ENCODE data around the gene NRXN3. TPM values are rescaled to one million over a fixed set of nuclear protein-coding genes. Genes with fewer than 3 reads are reported as not detected.

The NRXN3 gene
- total RNA-seq, 1 donor from 2014 or later, result 18.0 TPM

- H3K27ac Mint-ChIP-seq (ENCODE audit: unreplicated experiment), result no peak overlapping the region
- no peaks in the 10 kb centered on the region for H3K36me3 Mint-ChIP-seq (ENCODE audit: low read depth, unreplicated experiment)
- no peaks in the 10 kb centered on the region for H4K20me1 ChIP-seq (ENCODE audit: insufficient read depth, low read length)
- H3K4me3 Mint-ChIP-seq (ENCODE audit: unreplicated experiment), result no peak overlapping the region
- H3K4me3 ChIP-seq (ENCODE audit: insufficient read depth, low read depth, low read length), result no peak overlapping the region
- TF ChIP-seq, protein P1, sequence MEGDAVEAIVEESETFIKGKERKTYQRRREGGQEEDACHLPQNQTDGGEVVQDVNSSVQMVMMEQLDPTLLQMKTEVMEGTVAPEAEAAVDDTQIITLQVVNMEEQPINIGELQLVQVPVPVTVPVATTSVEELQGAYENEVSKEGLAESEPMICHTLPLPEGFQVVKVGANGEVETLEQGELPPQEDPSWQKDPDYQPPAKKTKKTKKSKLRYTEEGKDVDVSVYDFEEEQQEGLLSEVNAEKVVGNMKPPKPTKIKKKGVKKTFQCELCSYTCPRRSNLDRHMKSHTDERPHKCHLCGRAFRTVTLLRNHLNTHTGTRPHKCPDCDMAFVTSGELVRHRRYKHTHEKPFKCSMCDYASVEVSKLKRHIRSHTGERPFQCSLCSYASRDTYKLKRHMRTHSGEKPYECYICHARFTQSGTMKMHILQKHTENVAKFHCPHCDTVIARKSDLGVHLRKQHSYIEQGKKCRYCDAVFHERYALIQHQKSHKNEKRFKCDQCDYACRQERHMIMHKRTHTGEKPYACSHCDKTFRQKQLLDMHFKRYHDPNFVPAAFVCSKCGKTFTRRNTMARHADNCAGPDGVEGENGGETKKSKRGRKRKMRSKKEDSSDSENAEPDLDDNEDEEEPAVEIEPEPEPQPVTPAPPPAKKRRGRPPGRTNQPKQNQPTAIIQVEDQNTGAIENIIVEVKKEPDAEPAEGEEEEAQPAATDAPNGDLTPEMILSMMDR (IDR thresholded peaks at IDR 0.05; ENCODE audit: insufficient read depth, low read depth, low read length), result no peak
- no peak for TF ChIP-seq EZH2 (IDR thresholded peaks at IDR 0.05; ENCODE audit: insufficient read depth, low read length)
- no peaks in the 10 kb centered on the region for H3K9me3 Mint-ChIP-seq (ENCODE audit: unreplicated experiment)
- no peak for DNase-seq (ENCODE audit: low read depth)
- no peaks in the 10 kb centered on the region for H3K9me3 ChIP-seq (ENCODE audit: insufficient read depth, low read depth, low read length)
- H3K9ac ChIP-seq (ENCODE audit: low read length), result no peak overlapping the region
- H2AFZ ChIP-seq (ENCODE audit: low read depth, low read length), result no peak overlapping the region
- H3K27me3 ChIP-seq (ENCODE audit: insufficient read depth, low read length), result no peaks in the 10 kb centered on the region
- no peaks in the 10 kb centered on the region for H3K79me2 ChIP-seq (ENCODE audit: insufficient read depth, low read length)
- no peak overlapping the region for H3K4me2 ChIP-seq (ENCODE audit: low read length)
- no peaks in the 10 kb centered on the region for H3K4me1 ChIP-seq (ENCODE audit: insufficient read depth, low read length)
- no peak overlapping the region for H3K27ac ChIP-seq (ENCODE audit: low read depth, low read length)
- peaks cover 2% of the 10 kb centered on the region for H3K4me1 Mint-ChIP-seq (ENCODE audit: low read depth, unreplicated experiment)
- H3K27me3 Mint-ChIP-seq (ENCODE audit: low read depth, unreplicated experiment), result no peaks in the 10 kb centered on the region
- no peak for FAIRE-seq
- H3K36me3 ChIP-seq (ENCODE audit: insufficient read depth, low read length), result no peaks in the 10 kb centered on the region
Measured at GRCh38 chr14:79076428-79076827, 906.3 kb downstream of the NRXN3 start.

DNA sequence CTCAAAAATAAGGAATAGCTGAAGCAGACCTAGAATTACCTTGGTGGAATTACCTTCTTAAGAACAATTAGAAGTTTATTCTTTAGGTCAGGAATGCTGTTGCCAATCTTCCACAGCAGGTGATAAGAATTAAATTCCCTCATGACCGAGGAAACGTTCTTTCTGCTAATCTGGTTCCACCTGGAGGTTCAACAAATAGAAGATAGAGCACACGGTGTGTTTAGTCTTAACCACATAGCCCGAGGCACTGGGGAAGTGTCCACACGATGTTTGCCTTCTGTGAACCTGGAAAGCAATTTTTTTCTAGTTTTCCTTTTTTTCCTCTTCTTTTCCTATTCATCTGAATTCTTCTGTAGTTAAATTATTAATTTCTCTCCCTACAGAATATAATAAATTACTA, 906.9 kb downstream of the NRXN3 start:
- Mint-ChIP-seq H3K27me3 (ENCODE audit: low read depth, unreplicated experiment) (no peaks in the 10 kb centered on the region), H3K27ac (ENCODE audit: unreplicated experiment) (no peak overlapping the region), H3K9me3 (ENCODE audit: unreplicated experiment) (no peaks in the 10 kb centered on the region), H3K4me1 (ENCODE audit: low read depth, unreplicated experiment) (peaks cover 2% of the 10 kb centered on the region), H3K4me3 (ENCODE audit: unreplicated experiment) (no peak overlapping the region), H3K36me3 (ENCODE audit: low read depth, unreplicated experiment) (no peaks in the 10 kb centered on the region)
- Histone ChIP-seq H3K4me3 (ENCODE audit: insufficient read depth, low read depth, low read length) (no peak overlapping the region), H4K20me1 (ENCODE audit: insufficient read depth, low read length) (no peaks in the 10 kb centered on the region), H3K4me1 (ENCODE audit: insufficient read depth, low read length) (no peaks in the 10 kb centered on the region), H3K4me2 (ENCODE audit: low read length) (no peak overlapping the region), H3K27me3 (ENCODE audit: insufficient read depth, low read length) (no peaks in the 10 kb centered on the region), H3K9me3 (ENCODE audit: insufficient read depth, low read depth, low read length) (no peaks in the 10 kb centered on the region), H3K9ac (ENCODE audit: low read length) (no peak overlapping the region), H3K36me3 (ENCODE audit: insufficient read depth, low read length) (no peaks in the 10 kb centered on the region), H3K27ac (ENCODE audit: low read depth, low read length) (no peak overlapping the region), H3K79me2 (ENCODE audit: insufficient read depth, low read length) (no peaks in the 10 kb centered on the region), H2AFZ (ENCODE audit: low read depth, low read length) (no peak overlapping the region)
- FAIRE-seq (no peak), DNase-seq (ENCODE audit: low read depth) (no peak)
- TF ChIP-seq, protein P1 (IDR thresholded peaks at IDR 0.05; ENCODE audit: insufficient read depth, low read depth, low read length), result no peak
- TF ChIP-seq EZH2 (IDR thresholded peaks at IDR 0.05; ENCODE audit: insufficient read depth, low read length), result no peak

DNA sequence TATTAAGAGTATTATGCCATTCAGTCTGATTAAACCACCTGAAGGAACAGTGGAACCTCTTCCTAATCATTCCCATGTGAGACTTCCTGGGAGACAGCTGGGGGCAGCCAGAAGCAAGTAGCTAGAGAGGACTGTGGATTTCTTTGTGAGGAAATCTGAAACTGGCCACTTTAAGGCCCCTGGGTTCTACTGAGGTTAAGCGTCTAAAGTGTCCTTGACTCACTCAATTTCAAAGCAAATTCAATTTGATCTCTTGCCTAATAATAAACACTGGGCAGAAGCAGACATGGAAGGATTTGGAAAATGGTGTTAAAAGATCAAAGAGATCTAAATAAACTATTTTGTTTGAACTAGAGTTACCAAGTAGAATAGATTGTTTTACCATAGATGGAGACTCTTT, 909.9 kb downstream of the NRXN3 start:
- no peaks in the 10 kb centered on the region for H3K27me3 ChIP-seq (ENCODE audit: insufficient read depth, low read length)
- H3K9ac ChIP-seq (ENCODE audit: low read length), result no peak overlapping the region
- Mint-ChIP-seq H3K4me1 (ENCODE audit: low read depth, unreplicated experiment) (no peaks in the 10 kb centered on the region), H3K36me3 (ENCODE audit: low read depth, unreplicated experiment) (no peaks in the 10 kb centered on the region), H3K4me3 (ENCODE audit: unreplicated experiment) (no peak overlapping the region), H3K9me3 (ENCODE audit: unreplicated experiment) (no peaks in the 10 kb centered on the region), H3K27ac (ENCODE audit: unreplicated experiment) (no peak overlapping the region), H3K27me3 (ENCODE audit: low read depth, unreplicated experiment) (peaks cover 4% of the 10 kb centered on the region)
- H2AFZ ChIP-seq (ENCODE audit: low read depth, low read length), result no peak overlapping the region
- no peaks in the 10 kb centered on the region for H3K4me1 ChIP-seq (ENCODE audit: insufficient read depth, low read length)
- H3K4me3 ChIP-seq (ENCODE audit: insufficient read depth, low read depth, low read length), result no peak overlapping the region
- H3K4me2 ChIP-seq (ENCODE audit: low read length), result no peak overlapping the region
- TF ChIP-seq, protein P1 (IDR thresholded peaks at IDR 0.05; ENCODE audit: insufficient read depth, low read depth, low read length), result no peak
- no peak for TF ChIP-seq EZH2 (IDR thresholded peaks at IDR 0.05; ENCODE audit: insufficient read depth, low read length)
- no peak overlapping the region for H3K27ac ChIP-seq (ENCODE audit: low read depth, low read length)
- FAIRE-seq (no peak), DNase-seq (ENCODE audit: low read depth) (no peak)
- H3K79me2 ChIP-seq (ENCODE audit: insufficient read depth, low read length), result no peaks in the 10 kb centered on the region
- no peaks in the 10 kb centered on the region for H3K36me3 ChIP-seq (ENCODE audit: insufficient read depth, low read length)
- H4K20me1 ChIP-seq (ENCODE audit: insufficient read depth, low read length), result no peaks in the 10 kb centered on the region
- no peaks in the 10 kb centered on the region for H3K9me3 ChIP-seq (ENCODE audit: insufficient read depth, low read depth, low read length)

Measured in astrocyte (in vitro differentiated cells and primary cell).